DND-41 (cell line): Measurements from ENCODE around the gene MUC2.

Experiments used
- ATAC-seq: fragments of 200-7000 bp; cut with Tn5 transposase; 3 replicates; pipeline ENCODE4 v1.9.1; 2021; ENCODE audit warnings: low read depth; ENCODE audit not compliant: insufficient read depth
- DNase-seq: peaks from one replicate; pipeline ENCODE4 v3.0.0-alpha.2; 2020
- H2AFZ ChIP-seq: 2 replicates; pipeline ENCODE4 v1.6.0; 2012; ENCODE audit warnings: low read depth, low read length
- H3K27ac ChIP-seq: 2 replicates; pipeline ENCODE4 v1.5.1; 2012; ENCODE audit warnings: low read length, inconsistent platforms
- H3K27me3 ChIP-seq: fragments of 200-600 bp; sonication (generic); 2 replicates; pipeline ENCODE4 v1.6.0; 2012; ENCODE audit warnings: low read length, mild to moderate bottlenecking, inconsistent platforms; ENCODE audit not compliant: insufficient read depth, poor library complexity
- H3K36me3 ChIP-seq: 2 replicates; pipeline ENCODE4 v1.5.1; 2012; ENCODE audit warnings: low read length, inconsistent platforms; ENCODE audit not compliant: insufficient read depth
- H3K4me1 ChIP-seq: 2 replicates; pipeline ENCODE4 v1.5.1; 2012; ENCODE audit warnings: mild to moderate bottlenecking, low read length; ENCODE audit not compliant: insufficient read depth
- H3K4me2 ChIP-seq: 2 replicates; pipeline ENCODE4 v1.6.0; 2012; ENCODE audit warnings: mild to moderate bottlenecking, moderate library complexity, low read length, inconsistent platforms; ENCODE audit not compliant: insufficient read depth
- H3K4me3 ChIP-seq, 2 experiments: fragments of 200-600 bp in 1 of 2; shearing (Covaris generic) in 1 of 2; 2 replicates each; pipeline ENCODE4 v1.5.1; 2012 to 2016; ENCODE audit warnings: inconsistent platforms in 2 of 2, low read length in 2 of 2, mild to moderate bottlenecking in 2 of 2, low read depth in 1 of 2, moderate library complexity in 1 of 2
- H3K79me2 ChIP-seq: 2 replicates; pipeline ENCODE4 v1.6.0; 2012; ENCODE audit warnings: low read length, inconsistent platforms; ENCODE audit not compliant: insufficient read depth
- H3K9ac ChIP-seq: 2 replicates; pipeline ENCODE4 v1.6.0; 2012; ENCODE audit warnings: low read depth, mild to moderate bottlenecking, inconsistent platforms, low read length, moderate library complexity
- H3K9me3 ChIP-seq: 2 replicates; pipeline ENCODE4 v1.5.1; 2012; ENCODE audit warnings: low read length, moderate library complexity, mild to moderate bottlenecking, inconsistent platforms; ENCODE audit not compliant: insufficient read depth, severe bottlenecking
- H4K20me1 ChIP-seq: 2 replicates; pipeline ENCODE4 v1.6.0; 2012; ENCODE audit warnings: low read length; ENCODE audit not compliant: insufficient read depth
- EZH2 ChIP-seq: IDR thresholded peaks from 3 replicates; pipeline ENCODE4 v1.6.1; 2012; ENCODE audit warnings: borderline replicate concordance, low read depth, mild to moderate bottlenecking, moderate library complexity, low read length, inconsistent platforms; ENCODE audit not compliant: severe bottlenecking
- TF ChIP-seq, protein P1 (sequence below): IDR thresholded peaks from 2 replicates; pipeline ENCODE4 v1.5.1; 2012; ENCODE audit warnings: borderline replicate concordance, low read length, moderate library complexity, mild to moderate bottlenecking; ENCODE audit not compliant: poor library complexity, severe bottlenecking; ENCODE audit errors: extremely low read depth

MUC2 gene

DNA sequence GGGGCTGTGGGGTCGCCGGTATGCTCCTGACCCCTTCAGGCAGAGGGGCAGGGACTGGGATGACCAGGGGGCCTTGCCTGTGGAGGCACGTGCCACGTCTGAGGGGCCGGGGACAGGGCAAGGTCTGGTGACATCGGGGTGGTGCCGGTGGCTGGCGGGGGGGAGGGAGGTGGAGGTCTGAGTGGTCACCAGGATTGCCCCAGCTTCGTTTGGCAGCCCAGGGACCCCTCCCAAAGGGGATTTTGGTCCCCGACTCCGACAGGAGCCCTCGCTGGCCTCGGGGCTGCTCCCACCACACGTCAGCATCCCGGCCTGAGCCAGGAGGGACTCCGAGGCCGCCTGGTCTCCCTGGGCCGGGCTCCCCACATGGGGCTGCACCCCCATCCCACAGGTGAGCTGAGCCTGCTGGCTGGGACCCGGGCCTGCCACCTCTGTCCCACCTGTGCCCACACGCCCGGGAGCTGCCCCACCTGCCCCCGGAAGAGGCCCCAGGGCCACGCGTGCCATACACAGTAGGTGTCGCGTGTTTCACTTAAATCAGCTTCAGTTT is 37.1 kb upstream of the MUC2 start:
- TF ChIP-seq, protein P1, sequence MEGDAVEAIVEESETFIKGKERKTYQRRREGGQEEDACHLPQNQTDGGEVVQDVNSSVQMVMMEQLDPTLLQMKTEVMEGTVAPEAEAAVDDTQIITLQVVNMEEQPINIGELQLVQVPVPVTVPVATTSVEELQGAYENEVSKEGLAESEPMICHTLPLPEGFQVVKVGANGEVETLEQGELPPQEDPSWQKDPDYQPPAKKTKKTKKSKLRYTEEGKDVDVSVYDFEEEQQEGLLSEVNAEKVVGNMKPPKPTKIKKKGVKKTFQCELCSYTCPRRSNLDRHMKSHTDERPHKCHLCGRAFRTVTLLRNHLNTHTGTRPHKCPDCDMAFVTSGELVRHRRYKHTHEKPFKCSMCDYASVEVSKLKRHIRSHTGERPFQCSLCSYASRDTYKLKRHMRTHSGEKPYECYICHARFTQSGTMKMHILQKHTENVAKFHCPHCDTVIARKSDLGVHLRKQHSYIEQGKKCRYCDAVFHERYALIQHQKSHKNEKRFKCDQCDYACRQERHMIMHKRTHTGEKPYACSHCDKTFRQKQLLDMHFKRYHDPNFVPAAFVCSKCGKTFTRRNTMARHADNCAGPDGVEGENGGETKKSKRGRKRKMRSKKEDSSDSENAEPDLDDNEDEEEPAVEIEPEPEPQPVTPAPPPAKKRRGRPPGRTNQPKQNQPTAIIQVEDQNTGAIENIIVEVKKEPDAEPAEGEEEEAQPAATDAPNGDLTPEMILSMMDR: no peak
- TF ChIP-seq EZH2: no peak
- no peaks in the 10 kb centered on the region for H3K79me2 ChIP-seq
- no peak overlapping the region for H3K4me2 ChIP-seq
- no peaks in the 10 kb centered on the region for H3K36me3 ChIP-seq
- no peak overlapping the region for H3K27ac ChIP-seq
- H3K9ac ChIP-seq: no peak overlapping the region
- no peaks in the 10 kb centered on the region for H3K27me3 ChIP-seq
- no peaks in the 10 kb centered on the region for H3K4me1 ChIP-seq
- no peaks in the 10 kb centered on the region for H3K9me3 ChIP-seq
- H4K20me1 ChIP-seq: no peaks in the 10 kb centered on the region
- ATAC-seq (no peak), DNase-seq (no peak)
- no peak overlapping the region for H3K4me3 ChIP-seq
- no peak overlapping the region for H2AFZ ChIP-seq

DNA sequence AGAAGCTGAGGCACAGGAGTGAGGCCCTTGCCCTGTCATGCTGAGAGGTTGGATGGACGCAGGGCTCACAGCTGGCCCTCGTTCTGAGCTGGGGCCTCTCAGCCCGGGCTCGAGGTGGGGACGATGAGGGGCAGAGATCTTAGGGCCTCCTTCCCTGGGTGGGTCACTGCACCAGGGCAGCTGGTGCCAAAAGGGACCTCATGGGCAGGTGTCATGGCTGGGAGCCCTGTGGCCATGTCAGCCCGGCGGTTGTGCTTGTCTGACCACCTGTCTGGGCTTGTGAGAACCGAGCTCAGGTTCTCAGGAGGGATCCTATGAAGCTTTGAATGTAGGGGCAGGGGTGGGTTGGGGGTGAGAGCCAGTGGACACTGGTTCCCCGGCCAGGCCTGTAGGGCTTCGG is 36.3 kb upstream of the MUC2 start:
- Histone ChIP-seq H3K27ac (no peak overlapping the region), H3K27me3 (no peaks in the 10 kb centered on the region), H3K9me3 (no peaks in the 10 kb centered on the region), H2AFZ (no peak overlapping the region), H3K9ac (no peak overlapping the region), H3K79me2 (no peaks in the 10 kb centered on the region), H3K4me2 (no peak overlapping the region), H3K36me3 (no peaks in the 10 kb centered on the region), H3K4me1 (no peaks in the 10 kb centered on the region), H4K20me1 (no peaks in the 10 kb centered on the region), H3K4me3 (no peak overlapping the region)
- TF ChIP-seq EZH2: no peak
- TF ChIP-seq, protein P1: no peak
- ATAC-seq (no peak), DNase-seq (no peak)

DNA sequence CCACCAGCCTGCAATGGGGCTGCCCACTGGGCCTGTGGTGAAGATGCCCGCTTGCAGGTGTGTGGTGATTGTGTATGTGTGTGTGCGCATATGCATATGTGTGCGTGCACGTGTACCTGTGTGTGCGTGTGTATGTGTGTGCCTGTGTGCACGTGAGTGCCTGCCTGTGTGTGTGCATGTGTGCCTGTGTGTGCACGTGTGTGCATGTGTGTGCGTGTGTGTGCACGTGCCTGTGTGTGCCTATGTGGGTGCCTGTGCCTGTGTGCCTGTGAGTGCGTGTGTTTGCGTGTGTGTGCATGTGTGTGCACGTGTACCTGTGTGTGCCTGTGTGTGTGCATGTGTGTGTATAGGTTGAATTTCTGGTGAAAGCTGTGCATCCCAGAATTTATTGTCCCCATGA is 35.8 kb upstream of the MUC2 start:
- no peak overlapping the region for H3K9ac ChIP-seq
- no peak overlapping the region for H3K4me3 ChIP-seq
- H4K20me1 ChIP-seq: no peaks in the 10 kb centered on the region
- H3K79me2 ChIP-seq: no peaks in the 10 kb centered on the region
- no peaks in the 10 kb centered on the region for H3K36me3 ChIP-seq
- ATAC-seq (no peak), DNase-seq (no peak)
- H3K4me1 ChIP-seq: no peaks in the 10 kb centered on the region
- no peak overlapping the region for H2AFZ ChIP-seq
- no peak overlapping the region for H3K4me2 ChIP-seq
- H3K27ac ChIP-seq: no peak overlapping the region
- no peaks in the 10 kb centered on the region for H3K27me3 ChIP-seq
- H3K9me3 ChIP-seq: no peaks in the 10 kb centered on the region
- TF ChIP-seq, protein P1: no peak
- no peak for TF ChIP-seq EZH2
